ENCODE measurements around the gene ZNF516.

Gene ZNF516

GRCh38 chr18:76377359-76377756, 117.7 kb downstream of the ZNF516 start:
- POLR2A ChIA-PET: no interaction called here
- CTCF ChIA-PET: no interaction called here
- TF ChIP-seq ZNF768 (tag by site-specific recombination; IDR thresholded peaks at IDR 0.05) (no peak), KLF9 (tag by site-specific recombination; IDR thresholded peaks at IDR 0.05; ENCODE audit: low read depth) (no peak), ZNF549 (tag by site-specific recombination; IDR thresholded peaks at IDR 0.05) (no peak), ZNF138 (tag by site-specific recombination; IDR thresholded peaks at IDR 0.05; ENCODE audit: borderline replicate concordance) (no peak), ZNF670 (tag by site-specific recombination; IDR thresholded peaks at IDR 0.05; ENCODE audit: low read depth) (no peak)
- H3K4me1 ChIP-seq (ENCODE audit: control insufficient read depth, insufficient read depth, low read length): no peaks in the 10 kb centered on the region
- H3K9me3 ChIP-seq (ENCODE audit: control insufficient read depth, insufficient read depth, low read depth, low read length): no peaks in the 10 kb centered on the region
- no peak overlapping the region for H3K27ac ChIP-seq (ENCODE audit: extremely low read depth, low read depth, low read length)
- peaks cover 0 to 21% of the 10 kb centered on the region in 2 experiments; a peak in 2 of 3 replicates for H3K36me3 ChIP-seq (ENCODE audit: control insufficient read depth in 2 of 2, insufficient read depth in 1 of 2, low read length in 2 of 2)
- H3K4me3 ChIP-seq (ENCODE audit: low read depth, low read length): no peak overlapping the region

- Histone ChIP-seq H3K27ac (ENCODE audit: extremely low read depth, low read depth, low read length) (no peak overlapping the region), H3K9me3 (ENCODE audit: control insufficient read depth, insufficient read depth, low read depth, low read length) (no peaks in the 10 kb centered on the region), H3K36me3 (ENCODE audit: control insufficient read depth in 2 of 2, insufficient read depth in 1 of 2, low read length in 2 of 2) (peaks cover 0 to 21% of the 10 kb centered on the region in 2 experiments; a peak in 2 of 3 replicates), H3K4me1 (ENCODE audit: control insufficient read depth, insufficient read depth, low read length) (no peaks in the 10 kb centered on the region), H3K4me3 (ENCODE audit: low read depth, low read length) (no peak overlapping the region)
- CTCF ChIA-PET: interaction anchor here (0.6 to 0.7 kb wide), 4 partner anchors 9 to 1272 kb away, joined by 3 to 6 read pairs (median 3); no protein-coding TSS in a partner anchor
- POLR2A ChIA-PET: no interaction called here
- peak; percentile 25; the same call in 1 of the 2 replicates for TF ChIP-seq KLF1 (tag by site-specific recombination; IDR thresholded peaks at IDR 0.05)
- TF ChIP-seq ZNF155 (tag by site-specific recombination; IDR thresholded peaks at IDR 0.05): no peak
- no peak for TF ChIP-seq ZXDB (tag by site-specific recombination; IDR thresholded peaks at IDR 0.05)
- TF ChIP-seq ZNF792 (tag by site-specific recombination; IDR thresholded peaks at IDR 0.05): no peak
- no peak for TF ChIP-seq ZNF585B (tag by site-specific recombination; IDR thresholded peaks at IDR 0.05)
- TF ChIP-seq ZFHX2 (tag by site-specific recombination; conservative IDR thresholded peaks at IDR 0.05): 0 out of 2 replicates have a peak, but pooled peaks have one; percentile 10
- TF ChIP-seq ZNF645 (tag by site-specific recombination; IDR thresholded peaks at IDR 0.05): no peak
- TF ChIP-seq ZNF26 (tag by site-specific recombination; IDR thresholded peaks at IDR 0.05): no peak
These were observed 118.2 kb downstream of the ZNF516 start for GRCh38 chr18:76376668-76377358.

- H3K4me3 ChIP-seq (ENCODE audit: low read depth, low read length): no peak overlapping the region
- TF ChIP-seq ZNF280D (tag by site-specific recombination; IDR thresholded peaks at IDR 0.05): no peak
- TF ChIP-seq ZBTB17 (tag by site-specific recombination; IDR thresholded peaks at IDR 0.05): no peak
- no peak for TF ChIP-seq ZNF223 (tag by site-specific recombination; IDR thresholded peaks at IDR 0.05)
- no peak for TF ChIP-seq ZNF248 (tag by site-specific recombination; IDR thresholded peaks at IDR 0.05)
- no peak for TF ChIP-seq ZNF214 (tag by site-specific recombination; IDR thresholded peaks at IDR 0.05; ENCODE audit: borderline replicate concordance)
- TF ChIP-seq ZNF404 (tag by site-specific recombination; IDR thresholded peaks at IDR 0.05): no peak
- no peak for TF ChIP-seq ZNF600 (tag by site-specific recombination; IDR thresholded peaks at IDR 0.05)
- no peak for TF ChIP-seq MEIS1 (CRISPR knock-in tag; IDR thresholded peaks at IDR 0.05; ENCODE audit: borderline replicate concordance)
- no peak for TF ChIP-seq ZNF292 (tag by site-specific recombination; IDR thresholded peaks at IDR 0.05; ENCODE audit: borderline replicate concordance, low read depth)
- TF ChIP-seq ZIC2 (tag by site-specific recombination; IDR thresholded peaks at IDR 0.05): no peak
- no peak for TF ChIP-seq INSM2 (tag by site-specific recombination; IDR thresholded peaks at IDR 0.05)
- TF ChIP-seq ZNF132 (tag by site-specific recombination; IDR thresholded peaks at IDR 0.05; ENCODE audit: borderline replicate concordance): no peak
- POLR2A ChIA-PET: no interaction called here
- peaks cover 0 to 26% of the 10 kb centered on the region in 2 experiments; a peak in 2 of 3 replicates for H3K36me3 ChIP-seq (ENCODE audit: control insufficient read depth in 2 of 2, insufficient read depth in 1 of 2, low read length in 2 of 2)
- no peaks in the 10 kb centered on the region for H3K9me3 ChIP-seq (ENCODE audit: control insufficient read depth, insufficient read depth, low read depth, low read length)
- CTCF ChIA-PET: interaction anchor here (0.6 to 0.7 kb wide), 4 partner anchors 9 to 1273 kb away, joined by 3 to 6 read pairs (median 3); no protein-coding TSS in a partner anchor
- no peak overlapping the region for H3K27ac ChIP-seq (ENCODE audit: extremely low read depth, low read depth, low read length)
- H3K4me1 ChIP-seq (ENCODE audit: control insufficient read depth, insufficient read depth, low read length): no peaks in the 10 kb centered on the region
These were observed 118.8 kb downstream of the ZNF516 start for GRCh38 chr18:76376225-76376624.

Data from HEK293 (cell line).